ENCODE results near the gene KCNH2. TPM values are rescaled to one million over a fixed set of nuclear protein-coding genes. Genes with fewer than 3 reads are reported as not detected.

KCNH2 gene
- total RNA-seq, 1 donor, result not detected

GRCh38 chr7:150957133-150958020 is 20.7 kb downstream of the KCNH2 start:
- no peak for DNase-seq (ENCODE audit: insufficient read length, low spot score, missing footprints)
- Histone ChIP-seq H3K27me3 (ENCODE audit: insufficient read depth, low read length) (no peaks in the 10 kb centered on the region), H3K9me3 (ENCODE audit: low read depth, low read length) (no peaks in the 10 kb centered on the region), H3K4me1 (ENCODE audit: insufficient read depth, low read length) (no peaks in the 10 kb centered on the region), H3K4me2 (ENCODE audit: insufficient read depth, low read length) (no peak overlapping the region), H2AFZ (ENCODE audit: low read length) (no peak overlapping the region), H4K20me1 (ENCODE audit: insufficient read depth, low read length) (no peaks in the 10 kb centered on the region), H3K36me3 (ENCODE audit: insufficient read depth, low read length) (no peaks in the 10 kb centered on the region), H3K4me3 (ENCODE audit: insufficient read depth, low read length) (no peak overlapping the region), H3K27ac (ENCODE audit: low read depth, low read length) (no peak overlapping the region), H3K79me2 (ENCODE audit: insufficient read depth, low read length) (no peaks in the 10 kb centered on the region)
- TF ChIP-seq CTCF (IDR thresholded peaks at IDR 0.05; ENCODE audit: extremely low read depth, low read depth, low read length), result no peak

- no peak overlapping the region for H3K4me3 ChIP-seq (ENCODE audit: insufficient read depth, low read length)
- no peaks in the 10 kb centered on the region for H3K4me1 ChIP-seq (ENCODE audit: insufficient read depth, low read length)
- H3K27me3 ChIP-seq (ENCODE audit: insufficient read depth, low read length), result no peaks in the 10 kb centered on the region
- no peaks in the 10 kb centered on the region for H3K36me3 ChIP-seq (ENCODE audit: insufficient read depth, low read length)
- no peaks in the 10 kb centered on the region for H3K79me2 ChIP-seq (ENCODE audit: insufficient read depth, low read length)
- peak; percentile 89 for DNase-seq (ENCODE audit: insufficient read length, low spot score, missing footprints)
- TF ChIP-seq CTCF (IDR thresholded peaks at IDR 0.05; ENCODE audit: extremely low read depth, low read depth, low read length), result no peak
- H2AFZ ChIP-seq (ENCODE audit: low read length), result no peak overlapping the region
- H3K9me3 ChIP-seq (ENCODE audit: low read depth, low read length), result no peaks in the 10 kb centered on the region
- no peaks in the 10 kb centered on the region for H4K20me1 ChIP-seq (ENCODE audit: insufficient read depth, low read length)
- no peak overlapping the region for H3K27ac ChIP-seq (ENCODE audit: low read depth, low read length)
- H3K4me2 ChIP-seq (ENCODE audit: insufficient read depth, low read length), result no peak overlapping the region
These were observed 21.6 kb downstream of the KCNH2 start for GRCh38 chr7:150956395-150957132.

- Histone ChIP-seq H3K9me3 (ENCODE audit: low read depth, low read length) (no peaks in the 10 kb centered on the region), H3K27ac (ENCODE audit: low read depth, low read length) (no peak overlapping the region), H3K27me3 (ENCODE audit: insufficient read depth, low read length) (no peaks in the 10 kb centered on the region), H3K79me2 (ENCODE audit: insufficient read depth, low read length) (no peaks in the 10 kb centered on the region), H3K36me3 (ENCODE audit: insufficient read depth, low read length) (no peaks in the 10 kb centered on the region), H3K4me2 (ENCODE audit: insufficient read depth, low read length) (no peak overlapping the region), H2AFZ (ENCODE audit: low read length) (no peak overlapping the region), H4K20me1 (ENCODE audit: insufficient read depth, low read length) (no peaks in the 10 kb centered on the region), H3K4me1 (ENCODE audit: insufficient read depth, low read length) (no peaks in the 10 kb centered on the region), H3K4me3 (ENCODE audit: insufficient read depth, low read length) (no peak overlapping the region)
- no peak for TF ChIP-seq CTCF (IDR thresholded peaks at IDR 0.05; ENCODE audit: extremely low read depth, low read depth, low read length)
- DNase-seq (ENCODE audit: insufficient read length, low spot score, missing footprints), result no peak
These were observed 22.4 kb downstream of the KCNH2 start for GRCh38 chr7:150955519-150956394.

Data from osteoblast (primary cell).